MG63 (cell line): ENCODE measurements around the gene CHRNA3. TPM values are rescaled to one million over a fixed set of nuclear protein-coding genes. Genes with fewer than 3 reads are reported as not detected.

Experiments used
- DNase-seq: peaks from one replicate; pipeline ENCODE4 v3.0.0-alpha.2; 2020
- H3K27me3 ChIP-seq: fragments of 250-450 bp; sonication (Bioruptor Pico); 2 replicates; pipeline ENCODE4 v1.5.1; 2020; ENCODE audit warnings: mild to moderate bottlenecking, moderate library complexity
- H3K36me3 ChIP-seq: fragments of 250-450 bp; sonication (Bioruptor Pico); 2 replicates; pipeline ENCODE4 v1.5.1; 2020; ENCODE audit warnings: mild to moderate bottlenecking, moderate library complexity
- H3K4me3 ChIP-seq: fragments of 250-450 bp; sonication (Bioruptor Pico); 2 replicates; pipeline ENCODE4 v1.5.1; 2020; ENCODE audit warnings: mild to moderate bottlenecking, moderate library complexity
- H3K9me3 ChIP-seq: fragments of 250-450 bp; sonication (Bioruptor Pico); 2 replicates; pipeline ENCODE4 v1.5.1; 2020; ENCODE audit warnings: mild to moderate bottlenecking, moderate library complexity
- total RNA-seq: library from RNA; depleted of rRNA; stranded (reverse); fragments of >200 nt; shearing (Covaris generic); gene quantifications from 2 replicates; pipeline ENCODE4 v1.2.3, GENCODE V29; 2014; ENCODE audit warnings: low replicate concordance; rRNA removed

Gene CHRNA3
- total RNA-seq, 1 experiment from 2014 or later: not detected

- Histone ChIP-seq H3K4me3 (no peak overlapping the region), H3K36me3 (peaks cover 29% of the 10 kb centered on the region), H3K27me3 (no peaks in the 10 kb centered on the region; the same call in 1 of the 2 replicates), H3K9me3 (no peaks in the 10 kb centered on the region)
- DNase-seq: no peak
Measured at GRCh38 chr15:78552597-78552996, 68.2 kb downstream of the CHRNA3 start.

- H3K4me3 ChIP-seq: no peak overlapping the region
- H3K36me3 ChIP-seq: peaks cover 36% of the 10 kb centered on the region
- no peaks in the 10 kb centered on the region for H3K9me3 ChIP-seq
- no peak for DNase-seq
- no peaks in the 10 kb centered on the region; the same call in 1 of the 2 replicates for H3K27me3 ChIP-seq
Measured at GRCh38 chr15:78551902-78552301, 68.9 kb downstream of the CHRNA3 start.

GRCh38 chr15:78550815-78551214 is 70.0 kb downstream of the CHRNA3 start:
- Histone ChIP-seq H3K27me3 (no peaks in the 10 kb centered on the region; the same call in 1 of the 2 replicates), H3K4me3 (no peak overlapping the region), H3K9me3 (no peaks in the 10 kb centered on the region), H3K36me3 (peaks cover 46% of the 10 kb centered on the region)
- no peak for DNase-seq

GRCh38 chr15:78550194-78550593 is 70.6 kb downstream of the CHRNA3 start:
- H3K4me3 ChIP-seq: no peak overlapping the region
- no peaks in the 10 kb centered on the region for H3K9me3 ChIP-seq
- DNase-seq: no peak
- H3K27me3 ChIP-seq: no peaks in the 10 kb centered on the region; the same call in 1 of the 2 replicates
- peaks cover 53% of the 10 kb centered on the region for H3K36me3 ChIP-seq

Other genes with a start within 250 kb of the CHRNA3 start
- 13.2 and 15.1 TPM in 2 replicates for gene IREB2, start 182.8 kb downstream of the CHRNA3 start, total RNA-seq
- gene HYKK, start 113.4 kb downstream of the CHRNA3 start, total RNA-seq: 3.8 and 13.8 TPM in 2 replicates
- 543 and 804 TPM in 2 replicates for gene PSMA4, start 80.6 kb downstream of the CHRNA3 start, total RNA-seq
- 3.1 and 3.9 TPM in 2 replicates for gene CHRNA5, start 55.5 kb downstream of the CHRNA3 start, total RNA-seq
- not detected in 2 replicates for gene CHRNB4, start 20.2 kb upstream of the CHRNA3 start, total RNA-seq
- gene ADAMTS7, start 190.5 kb upstream of the CHRNA3 start, total RNA-seq: 3.3 and 10.7 TPM in 2 replicates